ENCODE measurements around the gene EXOC1L.
A peak's percentile ranks its signal among the peaks of the same experiment; 100 is the strongest.
"Not testable (repeated sequence)": the region's sequence is repeated elsewhere in the genome, so short reads cannot be mapped to it uniquely, and the experiment has no call there.

The EXOC1L gene

DNA sequence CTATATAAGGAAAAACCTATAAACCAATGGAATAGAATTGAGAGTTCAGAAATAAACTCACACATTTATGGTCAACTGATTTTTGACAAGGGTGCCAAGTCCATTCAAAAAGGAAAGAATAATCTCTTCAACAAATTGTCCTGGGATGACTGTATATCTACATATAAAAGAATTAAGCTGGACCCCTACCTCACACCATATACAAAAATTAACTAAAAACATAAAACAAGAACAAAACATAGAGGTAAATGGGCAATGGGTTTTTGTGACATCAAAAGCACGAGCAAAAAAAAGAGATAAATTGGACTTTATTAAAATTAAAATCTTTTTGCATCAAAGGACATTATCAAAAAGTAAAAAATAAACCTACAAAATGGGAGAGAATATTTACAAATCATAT, 18.3 kb downstream of the EXOC1L start:
- no peak for DNase-seq (ENCODE audit: low spot score)
- no peak for FAIRE-seq

DNA sequence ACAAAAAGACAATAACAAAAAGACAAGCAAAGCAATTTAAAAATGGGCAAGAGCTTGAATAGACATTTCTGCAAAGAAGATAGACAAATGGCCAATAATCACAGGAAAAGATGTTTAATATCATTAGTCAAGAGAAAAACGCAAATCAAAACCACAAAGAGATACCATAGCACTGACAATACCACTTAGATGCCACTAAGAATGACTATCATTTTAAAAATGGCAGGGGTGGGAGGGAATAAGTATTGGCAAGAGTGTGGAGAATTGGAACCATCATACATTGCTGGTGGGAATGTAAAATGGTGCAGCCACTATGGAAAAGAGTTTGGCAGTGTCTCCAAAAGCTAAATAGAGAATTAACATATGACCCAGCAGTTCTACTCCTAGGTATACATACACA, 18.8 kb downstream of the EXOC1L start:
- FAIRE-seq: no peak
- no peak for DNase-seq (ENCODE audit: low spot score)

DNA sequence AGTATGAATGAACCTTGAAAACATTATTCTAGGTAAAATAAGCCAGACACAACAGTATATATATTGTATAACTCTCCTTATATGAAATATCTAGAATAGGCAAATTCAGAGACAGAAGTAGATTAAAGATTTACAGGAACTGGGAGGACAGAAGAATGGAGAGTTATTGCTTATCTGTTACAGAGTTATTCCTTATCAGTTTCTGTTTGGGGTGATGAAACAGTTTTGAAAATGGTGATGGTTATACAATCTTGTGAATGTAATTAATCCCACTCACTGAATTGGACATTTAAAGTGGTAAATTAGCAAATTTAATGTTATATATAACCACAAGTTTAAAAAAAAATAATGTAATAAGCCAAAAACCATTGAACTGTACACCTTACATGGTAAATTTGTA, 19.4 kb downstream of the EXOC1L start:
- DNase-seq (ENCODE audit: low spot score): no peak
- FAIRE-seq: no peak

DNA sequence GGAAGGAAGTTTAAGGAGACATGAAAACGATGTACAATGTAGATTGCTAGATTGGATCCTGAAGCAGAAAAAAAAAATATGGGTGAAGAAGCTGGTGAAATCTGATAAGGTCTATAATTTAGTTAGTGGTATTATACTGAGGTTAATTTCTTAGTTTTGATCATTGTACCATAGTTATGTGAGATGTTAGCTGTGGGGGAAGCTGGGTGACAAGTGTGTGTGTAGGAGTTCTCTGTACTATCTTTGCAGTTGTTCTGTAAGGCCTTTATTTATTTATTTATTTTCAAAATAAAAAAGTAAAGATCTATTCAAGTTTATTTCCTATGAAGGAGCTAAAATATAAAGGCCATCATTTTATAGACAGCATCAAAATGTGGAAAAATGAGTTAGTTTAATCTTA, 21.4 kb downstream of the EXOC1L start:
- FAIRE-seq: no peak

DNA sequence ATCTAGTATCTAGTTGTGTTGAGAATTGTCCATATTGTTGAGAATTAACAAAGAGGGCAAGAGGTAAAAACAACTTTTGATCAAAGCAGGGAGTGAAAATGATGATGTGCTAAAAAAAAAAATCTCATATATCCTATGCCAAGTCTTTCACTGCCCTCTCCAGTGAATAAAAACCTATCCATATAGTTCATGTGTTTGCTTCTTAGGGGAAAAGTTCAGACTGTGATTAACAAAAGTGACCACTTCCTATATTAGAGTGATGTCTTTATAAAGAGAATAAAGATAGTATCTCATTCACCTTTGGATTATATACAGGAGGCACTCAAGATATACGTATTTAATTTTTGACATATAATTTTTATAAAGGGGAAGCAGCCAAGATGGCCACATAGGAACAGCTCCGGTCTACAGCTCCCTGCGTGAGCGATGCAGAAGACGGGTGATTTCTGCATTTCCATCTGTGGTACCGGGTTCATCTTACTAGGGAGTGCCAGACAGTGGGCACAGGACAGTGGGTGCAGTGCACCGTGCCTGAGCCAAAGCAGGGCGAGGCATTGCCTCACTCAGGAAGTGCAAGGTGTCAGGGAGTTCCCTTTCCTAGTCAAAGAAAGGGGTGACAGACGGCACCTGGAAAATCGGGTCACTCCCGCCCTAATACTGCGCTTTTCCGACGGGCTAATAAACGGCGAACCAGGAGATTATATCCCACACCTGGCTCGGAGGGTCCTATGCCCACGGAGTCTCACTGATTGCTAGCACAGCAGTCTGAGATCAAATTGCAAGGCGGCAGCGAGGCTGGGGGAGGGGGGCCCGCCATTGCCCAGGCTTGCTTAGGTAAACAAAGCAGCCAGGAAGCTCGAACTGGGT, 22.0 kb downstream of the EXOC1L start:
- not testable (repeated sequence) for FAIRE-seq; DNase-seq (ENCODE audit: low spot score)

More for the DNA sequence above, 21.4 kb downstream of the EXOC1L start:
- no peak for DNase-seq (ENCODE audit: low spot score)

DNA sequence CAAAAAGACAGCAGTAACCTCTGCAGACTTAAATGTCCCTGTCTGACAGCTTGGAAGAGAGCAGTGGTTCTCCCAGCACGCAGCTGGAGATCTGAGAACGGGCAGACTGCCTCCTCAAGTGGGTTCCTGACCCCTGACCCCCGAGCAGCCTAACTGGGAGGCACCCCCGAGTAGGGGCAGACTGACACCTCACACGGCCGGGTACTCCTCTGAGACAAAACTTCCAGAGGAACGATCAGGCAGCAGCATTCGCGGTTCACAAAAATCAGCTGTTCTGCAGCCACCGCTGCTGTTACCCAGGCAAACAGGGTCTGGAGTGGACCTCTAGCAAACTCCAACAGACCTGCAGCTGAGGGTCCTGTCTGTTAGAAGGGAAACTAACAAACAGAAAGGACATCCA, 22.7 kb downstream of the EXOC1L start:
- FAIRE-seq; DNase-seq (ENCODE audit: low spot score): not testable (repeated sequence)

DNA sequence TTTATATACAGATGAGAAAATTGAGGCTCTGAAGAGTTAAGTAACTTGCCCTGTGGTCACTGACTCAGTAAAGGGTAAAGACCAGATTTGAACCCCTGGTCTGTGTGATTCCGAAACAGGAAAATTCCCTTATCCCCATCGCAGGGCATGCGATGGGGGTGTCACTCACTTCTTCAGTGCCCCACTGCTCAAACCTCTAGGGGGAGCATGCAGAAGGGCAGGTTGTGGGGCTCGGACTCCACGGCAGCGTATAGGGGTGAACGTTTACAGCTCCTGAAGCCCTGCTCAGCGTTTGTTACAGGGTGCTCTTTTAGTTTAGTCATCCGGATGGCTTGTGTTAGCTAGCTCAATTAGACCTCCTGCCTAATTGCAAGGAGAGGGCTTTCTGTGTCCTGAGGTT, 30.1 kb downstream of the EXOC1L start:
- DNase-seq (ENCODE audit: low spot score): no peak
- FAIRE-seq: no peak

DNA sequence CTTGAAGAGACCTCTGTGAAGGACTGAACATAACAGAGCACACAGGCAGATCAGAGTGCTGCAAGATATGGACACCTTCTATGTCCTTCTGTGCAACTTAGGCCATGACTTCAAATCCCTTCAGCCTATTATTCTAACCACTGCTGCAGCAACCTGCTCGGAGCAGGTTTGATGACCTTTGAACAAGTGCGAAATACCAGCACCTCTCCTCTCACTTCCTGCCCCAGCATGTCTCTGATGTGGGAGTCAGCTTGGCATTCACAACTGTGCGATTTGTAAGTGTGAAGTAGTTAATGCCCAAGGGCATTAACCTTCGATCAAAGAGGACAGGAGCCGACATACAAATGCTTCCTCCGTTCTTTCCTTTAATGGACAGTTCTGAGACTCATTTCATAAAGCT, 32.3 kb downstream of the EXOC1L start:
- DNase-seq (ENCODE audit: low spot score) (no peak), FAIRE-seq (no peak)

DNA sequence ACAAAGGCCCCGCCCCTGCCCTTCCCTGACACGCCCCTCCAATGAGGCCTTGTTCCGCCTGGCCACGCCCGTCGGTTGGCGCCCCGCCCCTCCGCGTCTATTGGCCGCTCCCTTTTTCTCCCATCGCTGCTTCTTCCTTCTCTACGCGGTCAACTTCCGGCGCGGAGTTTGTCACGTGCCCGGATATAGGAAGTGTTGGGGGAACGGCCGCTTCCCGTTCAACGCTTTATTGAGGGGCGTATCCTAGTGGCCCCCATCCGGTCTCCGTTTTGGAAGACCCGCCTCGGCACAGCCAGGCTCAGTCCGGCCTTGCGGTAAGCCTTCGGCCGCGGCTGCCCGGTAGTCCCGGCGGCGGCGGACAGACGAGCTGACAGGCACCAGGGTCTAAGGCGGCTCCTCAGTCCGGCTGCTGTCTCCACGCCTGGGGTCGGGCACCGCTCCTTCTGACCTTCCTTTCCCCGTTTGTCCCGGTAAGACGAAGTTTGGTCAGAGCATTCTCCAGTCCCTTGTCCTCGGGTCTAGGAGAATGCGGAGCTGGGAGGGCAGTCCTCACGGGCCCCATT, 34.0 kb downstream of the EXOC1L start, which contains the start of gene EXOC1:
Gene EXOC1, plus strand, starts transcription at position 165 of the 563 bp plus-strand sequence. CDS start 4,676 bp downstream, outside the sequence.
- FAIRE-seq (peak; percentile 92), DNase-seq (ENCODE audit: low spot score) (peak; percentile 98)

DNA sequence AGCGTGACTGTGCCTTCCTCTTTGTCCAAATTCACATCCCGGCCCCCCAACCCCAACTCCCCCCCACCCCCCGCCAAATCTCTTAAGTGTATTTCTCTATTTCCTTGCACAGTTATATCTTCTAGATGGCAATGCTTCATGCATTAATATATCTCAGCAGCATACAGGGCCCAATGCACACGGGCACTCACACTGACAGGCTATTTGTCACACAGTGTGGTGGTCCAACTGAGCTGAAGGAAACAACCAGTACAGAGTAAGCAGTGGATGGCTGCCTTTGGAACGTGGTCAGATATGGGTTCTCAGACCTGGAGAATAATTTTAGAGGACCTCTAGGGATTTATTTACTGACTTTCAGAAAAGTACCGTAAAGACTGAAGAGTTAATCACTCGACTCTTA, 34.5 kb downstream of the EXOC1L start:
- DNase-seq (ENCODE audit: low spot score): no peak
- no peak for FAIRE-seq

DNA sequence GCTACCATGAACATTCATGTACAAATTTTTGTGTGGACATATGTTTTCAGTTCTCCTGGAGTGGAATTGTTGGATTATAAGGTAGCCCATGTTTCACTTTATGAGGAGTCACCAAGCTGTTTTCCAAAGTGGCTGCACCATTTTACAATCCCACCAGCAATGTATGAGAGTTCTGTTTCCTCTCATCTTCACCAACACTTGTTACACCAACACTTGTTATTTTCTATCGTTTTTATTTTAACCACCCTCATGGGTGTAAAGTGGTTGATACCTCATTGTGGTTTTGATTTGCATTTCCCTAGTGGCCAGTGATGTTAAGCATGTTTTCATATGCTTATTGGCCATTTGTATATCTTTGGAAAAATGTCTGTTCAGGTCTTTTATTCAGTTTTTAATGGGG, 38.0 kb downstream of the EXOC1L start:
- DNase-seq (ENCODE audit: low spot score) (no peak), FAIRE-seq (no peak)

DNA sequence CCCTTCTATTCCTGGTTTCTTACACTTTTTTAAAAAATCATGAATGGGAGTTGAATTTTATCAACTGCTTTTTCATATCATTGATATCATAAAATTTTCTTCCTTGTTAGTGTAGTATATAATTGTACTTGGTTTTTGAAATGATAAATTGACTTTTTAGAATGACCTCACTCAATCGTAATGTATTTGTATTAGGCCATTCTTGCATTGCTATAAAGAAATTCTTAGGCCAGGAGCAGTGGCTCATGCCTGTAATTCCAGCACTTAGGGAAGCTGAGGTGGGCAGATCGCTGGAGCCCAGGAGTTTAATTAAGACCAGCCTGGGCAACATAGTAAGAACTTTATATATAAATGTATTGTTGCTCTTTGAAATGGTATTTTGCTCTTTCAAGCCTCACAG, 40.1 kb downstream of the EXOC1L start:
- FAIRE-seq (no peak), DNase-seq (ENCODE audit: low spot score) (no peak)

DNA sequence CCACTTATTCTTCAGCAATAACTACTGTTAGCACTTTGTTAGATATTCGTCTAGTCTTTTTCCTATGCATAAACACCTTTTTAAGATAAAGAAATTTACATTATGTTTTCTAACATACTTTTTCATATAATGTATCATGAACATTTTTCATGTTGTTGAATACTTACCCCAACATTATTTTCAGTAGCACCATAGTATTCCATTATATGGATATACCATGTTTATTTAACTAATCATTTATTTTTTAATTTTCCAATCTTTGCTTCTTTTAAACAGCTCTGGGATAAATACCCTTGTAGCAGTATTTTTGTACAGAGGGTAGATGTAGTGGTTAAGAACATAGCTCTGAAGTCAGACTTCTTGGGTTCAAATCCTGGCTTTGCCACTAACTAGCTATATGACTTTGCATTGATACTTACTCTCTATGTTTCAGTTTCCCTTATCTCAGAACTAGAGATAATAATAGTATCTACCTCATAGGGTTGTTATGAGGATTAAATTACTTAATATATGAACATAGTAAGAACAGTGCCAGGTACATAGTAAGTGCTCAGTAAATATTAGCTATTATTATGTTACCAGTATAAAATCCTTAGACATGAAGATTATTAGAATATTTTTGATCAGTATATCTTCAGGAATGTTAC, 45.1 kb downstream of the EXOC1L start:
- DNase-seq (ENCODE audit: low spot score) (no peak), FAIRE-seq (no peak)

DNA sequence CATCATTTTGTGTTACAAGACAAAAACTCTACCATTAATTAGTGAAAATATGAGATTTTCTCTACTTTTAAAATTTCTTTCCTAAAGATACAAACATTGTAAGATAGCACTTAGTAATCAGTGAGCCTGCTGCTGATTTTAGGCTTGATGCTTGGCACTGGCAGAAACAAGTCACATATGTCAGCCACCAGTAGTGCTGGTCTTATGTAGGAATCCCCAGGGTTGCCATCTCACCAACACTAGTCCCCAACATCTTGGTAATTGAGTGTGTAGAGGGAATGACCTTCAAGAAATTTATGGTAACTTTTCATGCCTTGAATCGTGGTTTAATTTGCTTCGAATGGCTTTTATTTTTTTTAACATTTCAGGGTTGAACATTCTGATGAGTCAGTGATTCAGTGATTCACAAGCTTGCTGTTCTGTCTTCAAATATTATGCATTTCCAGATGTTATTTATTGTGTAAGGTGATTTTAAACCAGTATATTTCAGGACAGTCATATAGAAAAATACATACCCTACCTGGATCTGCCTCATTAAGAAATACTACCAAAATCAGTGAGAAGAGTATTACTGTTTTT, 45.7 kb downstream of the EXOC1L start:
- FAIRE-seq (no peak), DNase-seq (ENCODE audit: low spot score) (no peak)

DNA sequence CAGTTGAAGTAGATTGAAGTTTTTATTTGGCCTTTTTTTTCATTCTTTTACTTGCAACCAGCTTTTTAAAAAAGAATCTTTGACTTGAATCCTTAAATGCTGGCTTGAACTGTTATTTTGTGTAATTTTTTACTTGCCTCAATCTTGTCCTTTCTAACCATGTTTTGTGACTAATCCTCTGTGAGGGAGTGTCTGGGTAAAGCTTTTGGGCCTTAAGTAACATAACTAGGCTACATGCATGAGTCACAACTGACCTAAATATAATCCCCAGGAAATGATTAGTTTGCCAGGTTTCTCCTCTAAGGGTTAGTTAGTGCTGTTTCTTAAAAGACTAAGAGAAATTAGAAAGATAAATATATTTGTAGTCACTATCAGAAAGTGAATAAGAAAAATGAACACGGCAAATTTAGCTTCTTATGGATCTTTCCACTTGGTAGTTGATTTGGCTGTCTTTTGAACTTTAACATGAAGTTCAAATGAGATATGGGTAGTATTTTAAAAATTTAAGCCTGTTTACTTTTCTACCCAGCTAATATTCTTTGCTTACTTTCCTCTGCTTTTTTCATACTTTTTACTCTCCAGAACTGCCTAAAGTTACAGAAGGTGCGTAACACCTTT, 46.8 kb downstream of the EXOC1L start:
- FAIRE-seq: no peak
- DNase-seq (ENCODE audit: low spot score): peak; percentile 61

DNA sequence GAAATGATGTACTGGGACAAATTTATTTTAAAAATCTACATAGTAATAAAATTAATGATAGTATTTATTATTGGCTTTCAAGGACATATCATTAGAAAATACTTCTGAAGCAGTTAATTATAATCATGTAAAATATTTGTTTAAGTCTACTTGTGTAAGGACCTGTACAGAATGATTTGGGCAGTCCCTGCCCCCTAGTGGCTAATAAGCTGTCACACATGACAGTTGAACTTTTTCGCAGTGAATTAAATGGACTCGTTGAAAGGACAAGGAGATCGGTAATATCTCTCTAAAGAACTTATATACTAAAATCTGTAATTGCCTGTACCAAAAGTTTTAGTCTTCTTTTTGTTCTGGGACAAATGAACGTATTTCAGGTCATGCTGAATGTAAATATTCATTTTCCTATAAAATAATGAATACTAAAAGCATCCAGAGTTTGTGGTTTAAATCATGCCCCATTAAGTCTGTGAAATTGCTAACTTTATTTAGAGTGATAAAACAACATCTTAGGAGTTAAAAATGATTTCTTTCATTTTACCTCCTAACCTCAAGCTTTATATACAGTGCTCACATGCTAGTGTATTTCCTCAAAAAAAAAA, 47.5 kb downstream of the EXOC1L start:
- peak; percentile 30 for DNase-seq (ENCODE audit: low spot score)

DNA sequence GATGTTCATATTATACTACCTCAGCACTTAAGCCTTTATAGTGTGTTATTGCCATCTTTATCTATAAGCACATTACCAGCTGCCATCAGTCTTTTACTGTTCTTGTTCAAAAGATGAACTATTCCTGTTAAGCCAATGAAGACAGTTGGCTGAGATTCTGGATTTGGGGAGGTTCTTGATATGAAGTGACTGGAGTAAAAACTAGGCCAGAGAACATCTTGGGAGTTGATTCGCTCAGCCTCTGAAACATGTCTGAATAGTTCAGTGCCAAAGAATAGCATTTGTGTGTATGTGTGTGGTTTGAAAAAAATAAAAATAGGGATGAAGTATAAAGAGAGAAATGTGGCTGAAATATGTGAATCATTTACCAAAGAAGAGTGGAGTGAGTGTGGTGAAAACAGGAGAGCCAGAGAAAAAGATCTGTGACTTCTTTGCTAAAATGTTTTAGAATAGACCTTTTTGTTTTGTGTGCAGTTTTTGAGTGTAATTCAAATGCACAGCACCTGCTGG, 49.0 kb downstream of the EXOC1L start:
- FAIRE-seq (no peak), DNase-seq (ENCODE audit: low spot score) (no peak)

More for the DNA sequence above, 47.5 kb downstream of the EXOC1L start:
- FAIRE-seq: no peak

DNA sequence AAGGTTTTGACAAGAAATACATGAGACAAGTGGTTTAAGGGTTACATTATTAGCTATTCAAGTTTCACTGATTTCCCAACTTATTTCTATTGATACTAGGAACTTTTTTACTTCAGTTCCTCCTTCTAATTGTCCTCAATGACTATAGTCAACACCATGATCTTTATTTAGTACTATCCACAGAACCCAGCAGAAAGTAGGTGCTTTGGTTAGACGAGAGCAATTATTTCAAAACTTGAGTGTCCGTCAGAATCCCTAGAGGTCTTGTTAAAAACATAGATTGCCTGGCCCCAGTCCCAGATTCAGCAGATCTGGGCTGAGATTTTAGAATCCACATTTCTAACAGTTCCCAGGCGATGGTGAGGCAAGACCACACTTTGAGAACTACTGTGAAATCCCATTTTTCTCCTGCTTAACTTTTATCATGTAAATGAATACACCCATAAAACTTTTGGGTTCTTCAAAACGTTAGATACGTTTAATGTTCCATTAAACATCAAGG, 51.8 kb downstream of the EXOC1L start:
- FAIRE-seq: no peak
- no peak for DNase-seq (ENCODE audit: low spot score)

DNA sequence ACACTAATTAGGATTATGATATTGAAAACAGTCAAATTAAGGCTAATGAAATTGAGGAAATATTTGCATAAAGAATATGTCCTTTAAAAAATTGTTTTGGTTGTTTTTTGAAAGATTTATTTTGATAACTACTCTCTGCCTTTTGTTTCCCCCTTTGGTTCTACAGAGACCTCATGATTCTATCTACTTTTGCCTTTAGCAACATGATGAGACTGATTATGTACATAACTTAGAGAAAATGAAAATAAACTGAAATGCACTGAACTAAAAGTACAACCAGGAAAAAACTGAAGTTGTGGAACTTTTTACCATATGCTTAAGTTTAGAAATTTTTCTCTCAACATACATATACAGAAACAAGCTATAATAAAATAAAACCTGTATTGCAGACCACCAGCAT, 55.2 kb downstream of the EXOC1L start:
- DNase-seq (ENCODE audit: low spot score): no peak

DNA sequence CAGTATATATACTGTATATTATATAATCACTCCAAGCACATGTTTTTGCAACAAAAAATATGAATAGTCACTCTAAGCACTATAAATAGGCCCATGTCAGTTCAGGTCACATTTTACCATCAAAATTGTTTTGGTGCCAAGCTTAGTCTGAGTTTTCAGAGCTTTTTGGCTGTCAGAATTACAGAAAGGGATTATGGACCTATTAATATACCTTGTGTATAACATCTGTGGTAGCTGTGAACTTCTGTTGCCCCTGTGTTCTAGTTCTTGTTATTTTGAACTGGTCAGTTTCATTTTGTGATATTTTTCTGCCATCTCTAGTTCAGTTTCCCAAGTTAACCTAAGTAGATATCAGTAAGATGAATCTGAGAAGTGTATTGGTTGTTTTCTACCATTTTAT, 56.8 kb downstream of the EXOC1L start:
- DNase-seq (ENCODE audit: low spot score) (no peak), FAIRE-seq (no peak)

More for the DNA sequence above, 55.2 kb downstream of the EXOC1L start:
- FAIRE-seq: no peak

DNA sequence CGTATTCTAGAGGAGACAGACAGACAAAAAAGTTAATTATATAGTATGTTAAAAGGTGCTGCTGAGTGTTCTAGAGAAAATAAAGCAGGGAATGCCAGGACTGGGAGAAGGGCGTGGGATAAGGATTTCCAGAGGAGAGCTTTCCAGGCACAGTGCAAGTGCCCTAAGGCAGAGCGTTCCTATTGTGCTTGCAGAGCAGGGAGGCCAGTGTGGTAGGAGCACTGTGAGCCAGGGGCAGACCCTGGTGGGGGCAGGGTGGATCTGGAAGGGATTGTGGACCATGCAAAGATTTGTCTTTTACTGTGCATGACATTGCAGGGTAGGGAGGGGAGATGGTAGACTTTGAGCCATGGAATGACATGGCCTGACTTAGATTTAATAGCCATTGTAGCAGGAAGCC, 59.6 kb downstream of the EXOC1L start:
- FAIRE-seq (no peak), DNase-seq (ENCODE audit: low spot score) (no peak)
